Measurements from ENCODE around the gene FARS2.
"Not testable (repeated sequence)": the region's sequence is repeated elsewhere in the genome, so short reads cannot be mapped to it uniquely, and the experiment has no call there.

Gene FARS2

GRCh38 chr6:5786321-5786968, 525.1 kb downstream of the FARS2 start:
- FAIRE-seq, result no peak
- no peak for TF ChIP-seq POLR2A (IDR thresholded peaks at IDR 0.05; ENCODE audit: low read depth, low read length)

DNA sequence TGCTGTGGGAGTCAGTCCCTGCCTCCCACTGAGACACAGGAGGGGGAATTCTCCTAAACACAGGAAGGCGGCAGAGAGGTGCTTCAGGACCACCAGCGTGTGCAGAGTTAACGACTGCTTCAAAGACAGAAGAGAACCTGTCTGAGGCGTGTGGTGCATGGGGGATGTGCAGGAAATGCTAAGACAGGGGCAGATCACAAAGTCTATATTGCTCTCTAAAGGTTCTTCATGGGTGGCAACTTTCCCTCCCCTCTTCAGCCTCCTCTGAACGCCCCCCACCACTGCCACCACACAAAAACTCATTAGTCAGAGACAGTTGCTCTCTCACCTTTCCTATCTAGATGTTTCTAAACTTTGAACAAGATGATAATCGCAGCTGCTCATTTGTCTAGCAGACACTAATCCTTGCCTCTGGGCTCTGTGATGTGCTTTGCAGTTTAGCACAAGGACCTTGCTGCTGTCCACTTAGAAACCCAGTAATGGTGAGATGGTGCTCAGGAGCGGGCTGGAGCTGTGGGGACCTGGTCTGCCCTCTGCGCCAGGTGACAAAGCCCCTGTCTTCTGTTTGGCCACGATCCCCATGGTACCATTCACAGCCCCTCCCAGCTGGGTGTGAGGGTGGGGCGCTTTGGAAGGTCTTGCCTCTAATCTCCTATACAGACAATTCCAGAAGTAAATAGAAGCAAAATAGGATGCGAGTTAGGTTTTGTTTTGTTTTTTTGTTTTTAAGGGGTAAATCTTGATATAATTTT, 525.8 kb downstream of the FARS2 start:
- DNase-seq (ENCODE audit: insufficient read length, low spot score), result no peak
- FAIRE-seq, result no peak
- TF ChIP-seq POLR2A (IDR thresholded peaks at IDR 0.05; ENCODE audit: low read depth, low read length), result no peak

More at GRCh38 chr6:5786321-5786968, 525.1 kb downstream of the FARS2 start:
- no peak for DNase-seq (ENCODE audit: insufficient read length, low spot score)

- DNase-seq (ENCODE audit: insufficient read length, low spot score); FAIRE-seq: not testable (repeated sequence)
These were observed 528.1 kb downstream of the FARS2 start for GRCh38 chr6:5789426-5789825.

DNA sequence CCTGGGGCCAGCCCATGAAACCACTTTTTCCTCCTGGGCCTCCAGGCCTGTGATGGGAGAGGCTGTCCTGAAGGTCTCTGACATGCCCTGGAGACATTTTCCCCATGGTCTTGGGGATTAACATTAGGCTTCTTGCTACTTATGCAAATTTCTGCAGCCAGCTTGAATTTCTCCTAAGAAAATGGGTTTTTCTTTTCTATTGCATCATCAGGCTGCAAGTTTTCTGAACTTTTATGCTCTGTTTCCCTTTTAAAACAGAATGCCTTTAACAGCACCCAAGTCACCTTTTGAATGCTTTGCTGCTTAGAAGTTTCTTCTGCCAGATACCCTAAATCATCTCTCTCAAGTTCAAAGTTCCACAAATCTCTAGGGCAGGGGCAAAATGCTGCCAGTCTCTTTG, 535.2 kb downstream of the FARS2 start:
- FAIRE-seq; DNase-seq (ENCODE audit: insufficient read length, low spot score): not testable (repeated sequence)

DNA sequence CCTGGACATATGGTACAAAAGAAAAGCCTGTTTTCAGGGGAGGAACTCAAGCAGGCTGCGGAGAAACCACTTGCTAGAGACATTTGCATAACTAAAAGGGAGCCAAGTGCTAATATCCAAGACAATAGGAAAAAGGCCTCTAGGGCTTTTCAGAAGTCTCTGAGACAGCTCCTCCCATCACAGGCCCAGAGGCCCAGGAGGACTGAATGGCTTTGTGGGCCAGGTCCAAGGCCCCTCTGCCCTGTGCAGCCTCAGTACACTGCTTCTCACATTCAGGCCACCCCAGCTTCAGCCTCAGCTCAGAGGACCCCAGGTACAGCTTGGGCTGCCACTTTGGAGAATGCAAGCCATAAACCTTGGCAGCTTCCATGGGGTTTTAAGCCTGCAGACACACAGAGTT, 545.1 kb downstream of the FARS2 start:
- FAIRE-seq; DNase-seq (ENCODE audit: insufficient read length, low spot score): not testable (repeated sequence)

GRCh38 chr6:5809450-5809849, 548.1 kb downstream of the FARS2 start:
- FAIRE-seq (no peak), DNase-seq (ENCODE audit: insufficient read length, low spot score) (no peak)
- no peak for TF ChIP-seq POLR2A (IDR thresholded peaks at IDR 0.05; ENCODE audit: low read depth, low read length)

- TF ChIP-seq POLR2A (IDR thresholded peaks at IDR 0.05; ENCODE audit: low read depth, low read length), result no peak
- FAIRE-seq (no peak), DNase-seq (ENCODE audit: insufficient read length, low spot score) (no peak)
These were observed 550.7 kb downstream of the FARS2 start for GRCh38 chr6:5811997-5812396.

- no peak for FAIRE-seq
These were observed 552.3 kb downstream of the FARS2 start for GRCh38 chr6:5813625-5814027.

DNA sequence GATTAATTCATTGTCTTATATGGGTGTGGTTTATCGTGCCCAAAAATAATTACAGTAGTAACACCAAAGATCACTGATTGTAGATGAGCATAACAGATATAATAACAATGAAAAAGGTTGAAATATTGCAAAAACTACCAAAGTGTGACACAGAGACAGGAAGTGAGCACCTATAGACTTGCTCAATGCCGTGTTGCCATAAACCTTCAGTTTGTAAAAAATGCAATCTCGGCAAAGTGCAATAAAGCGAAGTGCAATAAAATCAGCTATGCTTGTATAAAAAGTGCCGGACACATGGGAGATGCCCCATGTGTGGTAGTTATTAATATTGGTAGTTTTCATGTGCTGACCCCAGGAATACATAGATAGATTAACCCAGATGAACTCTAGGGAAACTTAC, 552.8 kb downstream of the FARS2 start:
- FAIRE-seq (no peak), DNase-seq (ENCODE audit: insufficient read length, low spot score) (no peak)
- TF ChIP-seq POLR2A (IDR thresholded peaks at IDR 0.05; ENCODE audit: low read depth, low read length), result no peak

More at GRCh38 chr6:5813625-5814027, 552.3 kb downstream of the FARS2 start:
- no peak for DNase-seq (ENCODE audit: insufficient read length, low spot score)
- TF ChIP-seq POLR2A (IDR thresholded peaks at IDR 0.05; ENCODE audit: low read depth, low read length), result no peak

GRCh38 chr6:5814901-5815300, 553.6 kb downstream of the FARS2 start:
- FAIRE-seq, result no peak
- no peak for TF ChIP-seq POLR2A (IDR thresholded peaks at IDR 0.05; ENCODE audit: low read depth, low read length)
- no peak for DNase-seq (ENCODE audit: insufficient read length, low spot score)

DNA sequence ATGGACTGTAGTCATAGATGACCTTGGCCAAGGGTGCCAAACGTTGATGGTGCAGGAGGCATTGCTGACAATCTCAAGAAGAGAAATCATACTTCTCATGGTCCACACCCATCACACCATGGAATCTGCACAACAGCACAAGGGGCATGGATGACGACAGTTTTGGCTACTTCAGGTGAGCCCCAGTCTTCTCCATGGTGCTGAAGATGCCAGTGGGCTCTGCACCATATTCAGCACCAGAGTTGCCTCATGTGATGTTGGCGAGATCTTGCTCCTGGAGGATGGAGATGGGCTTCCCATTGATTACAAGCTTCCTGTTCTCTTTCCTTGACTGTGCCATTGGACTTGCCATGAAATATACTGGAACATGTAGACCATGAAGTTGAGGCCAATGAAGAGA, 556.6 kb downstream of the FARS2 start:
- DNase-seq (ENCODE audit: insufficient read length, low spot score) (no peak), FAIRE-seq (no peak)
- TF ChIP-seq POLR2A (IDR thresholded peaks at IDR 0.05; ENCODE audit: low read depth, low read length), result no peak

- TF ChIP-seq POLR2A (IDR thresholded peaks at IDR 0.05; ENCODE audit: low read depth, low read length), result no peak
- DNase-seq (ENCODE audit: insufficient read length, low spot score) (no peak), FAIRE-seq (no peak)
These were observed 557.6 kb downstream of the FARS2 start for GRCh38 chr6:5818959-5819358.
